K562 (cell line): ENCODE measurements around the gene ARHGAP26. TPM values are rescaled to one million over a fixed set of nuclear protein-coding genes. Genes with fewer than 3 reads are reported as not detected.

Experiments used
- ATAC-seq: fragments of 200-7000 bp; cut with Tn5 transposase; 3 replicates; pipeline ENCODE4 v1.9.1; 2020; ENCODE audit warnings: moderate library complexity
- BruUV-seq: library from RNA; stranded (reverse); fragments of 400-500 nt; replicated peaks from 2 replicates; lab custom pipeline; 2021; lab: Mats Ljungman, UMichigan
- CTCF ChIA-PET: fragments of 300-600 bp; formaldehyde crosslinking; extraction: SDS; loops from one replicate; lab custom pipeline; 2021; ENCODE audit warnings: low intra/inter-chr PET ratio; lab: Yijun Ruan, JAX
- POLR2A ChIA-PET: fragments of 300-600, 350-650 bp; sonication (Branson Sonifier 250); formaldehyde crosslinking; extraction: SDS; loops from one replicate; lab custom pipeline; 2021; ENCODE audit warnings: antibody characterized with exemption, inconsistent platforms; lab: Yijun Ruan, JAX
- DNase-seq, 4 experiments: peaks; one replicate each; pipeline versions ENCODE4 v3.0.0 to v3.0.0-alpha.2; 2011 to 2018; ENCODE audit warnings: low spot score in 3 of 4, mixed read lengths in 3 of 4; ENCODE audit errors: extremely low read depth in 1 of 4
- FAIRE-seq: peaks from 2 replicates; lab custom pipeline; 2011; peaks lifted over from hg19 to GRCh38; lab: Jason Lieb, UNC
- H2AFZ ChIP-seq: 2 replicates; pipeline ENCODE4 v1.6.0; 2011; ENCODE audit warnings: low read depth, low read length, control low read depth, inconsistent platforms
- H3K27ac ChIP-seq: fragments of 200-600 bp; 3 replicates; pipeline ENCODE4 v1.8.0; 2011; ENCODE audit warnings: low read depth, mild to moderate bottlenecking, control low read depth, inconsistent platforms, low read length, moderate library complexity, mixed read lengths; ENCODE audit errors: extremely low read depth
- H3K27me3 ChIP-seq, 2 experiments: fragments of 300-600 bp in 1 of 2; 2 replicates in 1 of 2; 3 replicates in 1 of 2; pipeline versions ENCODE4 v1.6.0 to v1.8.0; 2011; ENCODE audit warnings: inconsistent platforms in 2 of 2, low read length in 2 of 2, mild to moderate bottlenecking in 1 of 2, mixed read lengths in 1 of 2, moderate library complexity in 1 of 2; ENCODE audit not compliant: control insufficient read depth in 2 of 2, insufficient read depth in 2 of 2
- H3K36me3 ChIP-seq: fragments of 300-600 bp; 3 replicates; pipeline ENCODE4 v1.8.0; 2011; ENCODE audit warnings: mild to moderate bottlenecking, low read length, inconsistent platforms; ENCODE audit not compliant: control insufficient read depth, insufficient read depth
- H3K4me1 ChIP-seq, 2 experiments: fragments of 200-600 bp in 1 of 2; replicated peaks in 1 of 2; 2 replicates in 1 of 2; 3 replicates in 1 of 2; pipeline versions ENCODE4 v1.5.1 to v1.8.0; 2011; ENCODE audit warnings: inconsistent platforms in 2 of 2, low read length in 2 of 2, mild to moderate bottlenecking in 1 of 2, mixed read lengths in 1 of 2, moderate library complexity in 1 of 2; ENCODE audit not compliant: control insufficient read depth in 2 of 2, insufficient read depth in 2 of 2
- H3K4me2 ChIP-seq: 2 replicates; pipeline ENCODE4 v1.6.1; 2011; ENCODE audit warnings: low read length, control low read depth, inconsistent platforms, mixed read lengths; ENCODE audit not compliant: insufficient read depth
- H3K4me3 ChIP-seq: fragments of 200-600 bp; sonication (generic), shearing (Covaris generic); 2 replicates; pipeline ENCODE4 v1.5.1; 2016; ENCODE audit warnings: control low read depth, inconsistent platforms
- H3K79me2 ChIP-seq: fragments of 200-600 bp; 3 replicates; pipeline ENCODE4 v1.8.0; 2011; ENCODE audit warnings: low read length, inconsistent platforms; ENCODE audit not compliant: control insufficient read depth, insufficient read depth
- H3K9ac ChIP-seq, 2 experiments: 2 replicates each; pipeline versions ENCODE4 v1.6.0 to v1.6.1; 2011; ENCODE audit warnings: low read depth in 2 of 2, low read length in 2 of 2, control low read depth in 1 of 2, inconsistent platforms in 1 of 2, mild to moderate bottlenecking in 1 of 2, mixed read lengths in 1 of 2; ENCODE audit not compliant: insufficient read depth in 1 of 2
- H3K9me1 ChIP-seq: one replicate; pipeline ENCODE4 v1.6.0; 2011; ENCODE audit warnings: inconsistent platforms, mild to moderate bottlenecking, low read length, moderate library complexity; ENCODE audit not compliant: control insufficient read depth, insufficient read depth
- H3K9me3 ChIP-seq: replicated peaks from 2 replicates; pipeline ENCODE4 v1.5.1; 2011; ENCODE audit warnings: low read depth, low read length, inconsistent platforms; ENCODE audit not compliant: control insufficient read depth, insufficient read depth
- H4K20me1 ChIP-seq: replicated peaks from 2 replicates; pipeline ENCODE4 v1.6.1; 2011; ENCODE audit warnings: low read length, inconsistent platforms, mixed read lengths; ENCODE audit not compliant: control insufficient read depth, insufficient read depth
- HEY1 ChIP-seq: fragments of 250-450 bp; sonication (Bioruptor Pico); IDR thresholded peaks from 2 replicates; pipeline ENCODE4 v1.5.0; 2020; ENCODE audit warnings: mild to moderate bottlenecking, moderate library complexity, borderline replicate concordance
- HINFP ChIP-seq: fragments of 450-650 bp; conservative IDR thresholded peaks from 2 replicates; pipeline ENCODE4 v1.6.1; 2016; ENCODE audit warnings: missing genetic modification characterization, low read depth, mild to moderate bottlenecking, control low read depth, missing compliant biosample characterization
- HLTF ChIP-seq: fragments of 450-650 bp; IDR thresholded peaks from 2 replicates; pipeline ENCODE4 v1.6.1; 2016
- MCM2 ChIP-seq: fragments of 450-650 bp; IDR thresholded peaks from 2 replicates; pipeline ENCODE4 v1.6.1; 2017; ENCODE audit warnings: low read depth, mild to moderate bottlenecking
- MEF2A ChIP-seq: IDR thresholded peaks from 2 replicates; pipeline ENCODE4 v1.6.1; 2011; ENCODE audit warnings: low read depth, mild to moderate bottlenecking, low read length, moderate library complexity; ENCODE audit not compliant: control insufficient read depth
- MNT ChIP-seq, 2 experiments: fragments of 450-650 bp; conservative IDR thresholded peaks; 2 replicates each; pipeline ENCODE4 v1.6.1; 2017; ENCODE audit warnings: mild to moderate bottlenecking in 2 of 2, moderate library complexity in 2 of 2
- NFE2 ChIP-seq: IDR thresholded peaks from 2 replicates; pipeline ENCODE4 v1.6.1; 2014; ENCODE audit warnings: antibody characterized with exemption, low read depth
- NR2C2 ChIP-seq, 2 experiments: fragments of 200-800 bp in 1 of 2; sonication (Bioruptor generic) in 1 of 2; sonication (generic) in 1 of 2; formaldehyde crosslinking in 1 of 2; IDR thresholded peaks; 2 replicates each; pipeline versions ENCODE4 v1.6.1 to v1.8.0; 2016 to 2022; ENCODE audit warnings: mild to moderate bottlenecking in 1 of 2, missing compliant biosample characterization in 1 of 2, missing genetic modification characterization in 1 of 2, missing genetic modification reagents in 1 of 2
- SRSF1 ChIP-seq: fragments of 200-400 bp; formaldehyde crosslinking; IDR thresholded peaks from 2 replicates; pipeline ENCODE4 v1.6.1; 2017; ENCODE audit warnings: mild to moderate bottlenecking, low read depth, low read length, moderate library complexity
- ZC3H4 ChIP-seq: sonication (generic); formaldehyde crosslinking; IDR thresholded peaks from 2 replicates; pipeline ENCODE4 v1.9.0; 2021; ENCODE audit warnings: missing genetic modification reagents, borderline replicate concordance
- ZNF589 ChIP-seq: fragments of 200-800 bp; sonication (Bioruptor generic); IDR thresholded peaks from 2 replicates; pipeline ENCODE4 v1.6.1; 2016; ENCODE audit warnings: low read depth, missing genetic modification characterization, missing compliant biosample characterization
- ZNF639 ChIP-seq, 2 experiments: fragments of 200-800 bp in 1 of 2; sonication (Bioruptor generic) in 1 of 2; sonication (generic) in 1 of 2; formaldehyde crosslinking in 1 of 2; IDR thresholded peaks in 1 of 2; conservative IDR thresholded peaks in 1 of 2; 2 replicates each; pipeline versions ENCODE4 v1.5.0 to v1.6.1; 2016 to 2020; ENCODE audit warnings: missing compliant biosample characterization in 1 of 2, missing genetic modification characterization in 1 of 2, missing genetic modification reagents in 1 of 2
- ZNF717 ChIP-seq: fragments of 250-450 bp; sonication (Bioruptor Pico); IDR thresholded peaks from 2 replicates; pipeline ENCODE4 v1.5.0; 2021
- ZNF764 ChIP-seq: fragments of 250-450 bp; sonication (Bioruptor Pico); IDR thresholded peaks from 2 replicates; pipeline ENCODE4 v1.4.0; 2020; ENCODE audit warnings: low read depth, mild to moderate bottlenecking, moderate library complexity
- whole genome bisulfite sequencing: fragments of 100-300 bp; shearing (Covaris generic); methylation state at CpG from one replicate; pipeline ENCODE4 v1.1.6; 2016; ENCODE audit warnings: low coverage, mixed read lengths; ENCODE audit not compliant: insufficient coverage; ENCODE audit errors: missing lambda C conversion rate; 5-methylcytosine and 5-hydroxymethylcytosine counted together
- in situ Hi-C: fragments of 300-500 bp; cut with MboI; formaldehyde crosslinking; loops from 4 replicates; pipeline ENCODE4 v1.15.0; 2018; ENCODE audit warnings: inconsistent platforms, mixed read lengths
- intact Hi-C: fragments of 100-400 bp; cut with micrococcal nuclease; formaldehyde crosslinking; loops from 2 replicates; pipeline ENCODE4 v1.14.2; 2022
- polyA plus RNA-seq, 8 experiments: library from polyadenylated mRNA; depleted of rRNA in 4 of 8; stranded (reverse) in 5 of 8; unstranded in 3 of 8; fragments of >200 nt; fragmentation: Nextera tagmentation in 2 of 8; fragmentation: Illumina TruSeq in 1 of 8; extraction: Ambion mirVana in 2 of 8; extraction: Trizol in 1 of 8; gene quantifications; 2 replicates each; pipeline versions ENCODE4 v1.2.1 to v1.2.3, GENCODE V29; 2011 to 2014; ENCODE audit warnings: inconsistent platforms in 1 of 8, missing spikeins in 1 of 8
- total RNA-seq, 7 experiments: library from RNA; depleted of rRNA in 6 of 7; stranded (reverse); fragments of >200 nt in 6 of 7; fragmentation: Illumina TruSeq in 2 of 7; extraction: Trizol in 2 of 7; gene quantifications; 2 replicates each; pipeline versions ENCODE4 v1.2.1 to v1.2.3, GENCODE V29; 2011 to 2021; ENCODE audit warnings: low replicate concordance in 1 of 7

Gene ARHGAP26
- total and polyA plus RNA-seq, 9 of the 15 experiments (the other 6 are each of a cell fraction or from before 2014, with no cell fraction given), result 0.13 to 1.1 (median 0.55) TPM

DNA sequence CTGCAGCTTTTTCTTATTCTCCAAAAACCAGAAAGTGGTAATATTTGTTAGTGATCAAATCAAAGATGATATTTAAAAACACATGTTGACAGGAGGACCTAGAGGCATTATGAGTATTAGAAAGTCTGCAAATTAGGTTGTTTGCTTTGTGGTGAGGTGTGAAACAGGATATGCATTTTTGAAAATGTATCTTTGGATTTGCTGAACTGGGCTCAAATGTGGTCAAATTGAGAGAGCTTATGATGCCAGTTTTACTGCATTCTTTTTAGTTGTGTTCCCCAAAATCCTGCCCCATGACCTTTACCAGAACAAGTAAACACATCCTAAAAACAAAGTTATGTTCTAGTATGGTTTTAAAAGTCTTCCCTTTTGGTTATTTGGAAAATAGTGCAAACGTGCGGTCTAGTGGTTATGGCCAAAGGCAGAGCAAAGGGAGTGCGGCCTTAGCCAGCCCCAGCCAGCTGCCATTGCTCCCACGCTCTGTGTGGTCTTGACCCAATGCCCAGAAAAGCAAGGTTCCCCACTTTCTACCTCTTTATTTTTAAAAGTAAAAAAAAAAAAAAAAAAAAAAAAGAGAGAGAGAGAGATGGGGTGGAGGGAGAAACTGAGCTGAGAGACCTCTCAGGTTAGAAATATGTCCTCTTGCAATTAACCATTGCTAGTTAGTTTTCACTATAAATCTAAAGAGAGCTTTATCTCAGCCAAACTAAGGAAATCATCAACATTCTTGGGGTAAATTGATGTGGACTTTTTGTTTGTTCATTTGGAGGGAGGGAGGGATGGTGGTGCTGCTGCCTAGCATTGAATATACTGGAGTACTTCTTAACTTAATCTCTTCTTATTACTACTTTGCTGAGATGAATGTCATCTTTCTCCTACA lies 176.6 kb downstream of the ARHGAP26 start:
- TF ChIP-seq SRSF1 (no peak), ZNF589 (CRISPR knock-in tag) (no peak), NFE2 (no peak), MCM2 (no peak), ZNF764 (CRISPR knock-in tag) (no peak), MEF2A (no peak), HLTF (no peak), ZNF717 (CRISPR knock-in tag) (no peak), ZNF639 (CRISPR knock-in tag; conservative IDR thresholded peaks at IDR 0.05 in 1 of 2, IDR thresholded peaks at IDR 0.05 in 1 of 2) (no peak), HEY1 (CRISPR knock-in tag) (no peak), HINFP (no peak), ZC3H4 (no peak), NR2C2 (CRISPR knock-in tag; IDR thresholded peaks at IDR 0.05) (no peak), NR2C2 (tag; IDR thresholded peaks at IDR 0.05) (no peak), MNT (conservative IDR thresholded peaks at IDR 0.05) (no peak)
- H3K4me1 ChIP-seq, result no peaks in the 10 kb centered on the region
- no peaks in the 10 kb centered on the region for H3K9me3 ChIP-seq
- H3K79me2 ChIP-seq, result no peaks in the 10 kb centered on the region
- CTCF ChIA-PET, result no interaction called here
- no peaks in the 10 kb centered on the region for H3K36me3 ChIP-seq
- ATAC-seq (no peak), FAIRE-seq (no peak), DNase-seq (no peak)
- H3K4me3 ChIP-seq, result no peak overlapping the region
- no peak overlapping the region for H2AFZ ChIP-seq
- H3K9me1 ChIP-seq, result no peaks in the 10 kb centered on the region
- WGBS, result 0% methylated on average over 4 of the region's 4 CpGs
- in situ Hi-C loops, result no loop called here
- POLR2A ChIA-PET, result interaction anchor here (0.6 to 1.6 kb wide), 4 partner anchors 13 to 1224 kb away, joined by 3 to 4 read pairs (median 3); partner anchors contain the start of genes KCTD16 and YIPF5
- intact Hi-C loops, result no loop called here
- no peak overlapping the region for H3K27ac ChIP-seq
- H4K20me1 ChIP-seq, result no peaks in the 10 kb centered on the region
- BruUV-seq, result no TSS peak
- no peaks in the 10 kb centered on the region for H3K27me3 ChIP-seq
- H3K9ac ChIP-seq, result no peak overlapping the region
- H3K4me2 ChIP-seq, result no peak overlapping the region
